ENCODE results near the gene C7orf57.

Gene C7orf57

GRCh38 chr7:48085942-48086341, 50.6 kb downstream of the C7orf57 start:
- no peak overlapping the region for H3K27ac ChIP-seq (ENCODE audit: low read length)
- H3K79me2 ChIP-seq (ENCODE audit: insufficient read depth, low read length) = no peaks in the 10 kb centered on the region
- TF ChIP-seq EZH2 (IDR thresholded peaks at IDR 0.05; ENCODE audit: borderline replicate concordance, low read depth, low read length, severe bottlenecking) (no peak), CTCF (IDR thresholded peaks at IDR 0.05; ENCODE audit: borderline replicate concordance, extremely low read depth, low read length, poor library complexity, severe bottlenecking) (no peak)
- no peaks in the 10 kb centered on the region for H3K36me3 ChIP-seq (ENCODE audit: insufficient read depth, low read length)
- DNase-seq = no peak
- peaks cover 6% of the 10 kb centered on the region for H3K9me3 ChIP-seq (ENCODE audit: insufficient read depth, low read length, severe bottlenecking)
- no peaks in the 10 kb centered on the region for H3K27me3 ChIP-seq (ENCODE audit: insufficient read depth, low read length, poor library complexity)
- H3K9ac ChIP-seq (ENCODE audit: low read depth, low read length) = no peak overlapping the region
- no peaks in the 10 kb centered on the region for H3K4me1 ChIP-seq (ENCODE audit: insufficient read depth, low read length)
- ATAC-seq (ENCODE audit: insufficient read depth, low read depth) = no peak
- no peaks in the 10 kb centered on the region for H4K20me1 ChIP-seq (ENCODE audit: insufficient read depth, low read length)
- H3K4me2 ChIP-seq (ENCODE audit: insufficient read depth, low read length) = no peak overlapping the region
- H2AFZ ChIP-seq (ENCODE audit: low read depth, low read length) = no peak overlapping the region
- H3K4me3 ChIP-seq (ENCODE audit: low read depth in 1 of 2, low read length in 2 of 2) = no peak overlapping the region

GRCh38 chr7:48087349-48087748, 52.0 kb downstream of the C7orf57 start:
- Histone ChIP-seq H3K9me3 (ENCODE audit: insufficient read depth, low read length, severe bottlenecking) (peaks cover 6% of the 10 kb centered on the region), H3K4me1 (ENCODE audit: insufficient read depth, low read length) (no peaks in the 10 kb centered on the region), H3K4me3 (ENCODE audit: low read depth in 1 of 2, low read length in 2 of 2) (no peak overlapping the region), H3K79me2 (ENCODE audit: insufficient read depth, low read length) (no peaks in the 10 kb centered on the region), H3K27ac (ENCODE audit: low read length) (no peak overlapping the region), H3K9ac (ENCODE audit: low read depth, low read length) (no peak overlapping the region), H4K20me1 (ENCODE audit: insufficient read depth, low read length) (no peaks in the 10 kb centered on the region), H2AFZ (ENCODE audit: low read depth, low read length) (no peak overlapping the region), H3K27me3 (ENCODE audit: insufficient read depth, low read length, poor library complexity) (no peaks in the 10 kb centered on the region), H3K36me3 (ENCODE audit: insufficient read depth, low read length) (no peaks in the 10 kb centered on the region), H3K4me2 (ENCODE audit: insufficient read depth, low read length) (no peak overlapping the region)
- no peak for ATAC-seq (ENCODE audit: insufficient read depth, low read depth)
- no peak for DNase-seq
- TF ChIP-seq CTCF (IDR thresholded peaks at IDR 0.05; ENCODE audit: borderline replicate concordance, extremely low read depth, low read length, poor library complexity, severe bottlenecking) (no peak), EZH2 (IDR thresholded peaks at IDR 0.05; ENCODE audit: borderline replicate concordance, low read depth, low read length, severe bottlenecking) (no peak)

- Histone ChIP-seq H3K9ac (ENCODE audit: low read depth, low read length) (no peak overlapping the region), H3K4me3 (ENCODE audit: low read depth in 1 of 2, low read length in 2 of 2) (no peak overlapping the region), H2AFZ (ENCODE audit: low read depth, low read length) (no peak overlapping the region), H3K4me1 (ENCODE audit: insufficient read depth, low read length) (no peaks in the 10 kb centered on the region), H3K27ac (ENCODE audit: low read length) (no peak overlapping the region), H3K79me2 (ENCODE audit: insufficient read depth, low read length) (no peaks in the 10 kb centered on the region), H4K20me1 (ENCODE audit: insufficient read depth, low read length) (no peaks in the 10 kb centered on the region), H3K36me3 (ENCODE audit: insufficient read depth, low read length) (no peaks in the 10 kb centered on the region), H3K27me3 (ENCODE audit: insufficient read depth, low read length, poor library complexity) (no peaks in the 10 kb centered on the region), H3K4me2 (ENCODE audit: insufficient read depth, low read length) (no peak overlapping the region), H3K9me3 (ENCODE audit: insufficient read depth, low read length, severe bottlenecking) (peaks cover 6% of the 10 kb centered on the region)
- TF ChIP-seq CTCF (IDR thresholded peaks at IDR 0.05; ENCODE audit: borderline replicate concordance, extremely low read depth, low read length, poor library complexity, severe bottlenecking) = no peak
- ATAC-seq (ENCODE audit: insufficient read depth, low read depth) = no peak
- no peak for DNase-seq
Observed at GRCh38 chr7:48088559-48089045, 53.3 kb downstream of the C7orf57 start.

Data from DND-41 (cell line).